ENCODE results near the gene SNRPD2.
A peak's percentile ranks its signal among the peaks of the same experiment; 100 is the strongest.
"Not testable (repeated sequence)": the region's sequence is repeated elsewhere in the genome, so short reads cannot be mapped to it uniquely, and the experiment has no call there.

Gene SNRPD2

GRCh38 chr19:45691516-45692186, at the start of gene SNRPD2:
Gene SNRPD2, minus strand, starts transcription at chr19:45691953. Its CDS starts 65 bp downstream, at chr19:45691888.
- DNase-seq (ENCODE audit: low spot score): peak; percentile 93

- no peak for DNase-seq (ENCODE audit: low spot score)
These were observed 48.0 kb upstream of the SNRPD2 start for GRCh38 chr19:45739498-45740439.

GRCh38 chr19:45733160-45733810, 41.5 kb upstream of the SNRPD2 start, which contains the start of gene MEIOSIN:
Gene MEIOSIN, plus strand, starts transcription at chr19:45733439. Its CDS starts 1,938 bp downstream, at chr19:45735377.
- DNase-seq (ENCODE audit: low spot score): no peak

GRCh38 chr19:45730368-45731288, 38.9 kb upstream of the SNRPD2 start, which contains the start of gene FBXO46:
Gene FBXO46, minus strand, starts transcription at chr19:45730896. Its CDS starts 17,401 bp downstream, at chr19:45713495.
- DNase-seq (ENCODE audit: low spot score): peak; percentile 95

GRCh38 chr19:45729800-45730290, 38.1 kb upstream of the SNRPD2 start:
- no peak for DNase-seq (ENCODE audit: low spot score)

GRCh38 chr19:45728683-45729082, 36.9 kb upstream of the SNRPD2 start:
- DNase-seq (ENCODE audit: low spot score): not testable (repeated sequence)

- not testable (repeated sequence) for DNase-seq (ENCODE audit: low spot score)
These were observed 28.3 kb upstream of the SNRPD2 start for GRCh38 chr19:45720065-45720464.

GRCh38 chr19:45717983-45718650, 26.4 kb upstream of the SNRPD2 start:
- no peak for DNase-seq (ENCODE audit: low spot score)

GRCh38 chr19:45717131-45717982, 25.6 kb upstream of the SNRPD2 start:
- peak; percentile 99 for DNase-seq (ENCODE audit: low spot score)

- peak; percentile 16 for DNase-seq (ENCODE audit: low spot score)
These were observed 24.8 kb upstream of the SNRPD2 start for GRCh38 chr19:45716359-45717130.

GRCh38 chr19:45715139-45715538, 23.4 kb upstream of the SNRPD2 start:
- DNase-seq (ENCODE audit: low spot score): no peak

- no peak for DNase-seq (ENCODE audit: low spot score)
These were observed 21.4 kb upstream of the SNRPD2 start for GRCh38 chr19:45713141-45713540.

GRCh38 chr19:45712699-45713067, 20.9 kb upstream of the SNRPD2 start:
- no peak for DNase-seq (ENCODE audit: low spot score)

GRCh38 chr19:45711851-45712698, 20.3 kb upstream of the SNRPD2 start:
- no peak for DNase-seq (ENCODE audit: low spot score)

GRCh38 chr19:45710356-45711130, 18.8 kb upstream of the SNRPD2 start:
- DNase-seq (ENCODE audit: low spot score): no peak

GRCh38 chr19:45705710-45706415, 14.1 kb upstream of the SNRPD2 start:
- no peak for DNase-seq (ENCODE audit: low spot score)
